Lower leg skin (tissue), 3 donors: ENCODE measurements around the gene CD226.

Experiments
- CTCF ChIP-seq, 3 donors: fragments of 450-650 bp; IDR thresholded peaks; one replicate each; pipeline ENCODE4 v1.5.1; 2016; ENCODE audit warnings: antibody characterized with exemption in 3 of 3, mild to moderate bottlenecking in 3 of 3, moderate library complexity in 2 of 3
- POLR2A ChIP-seq, 2 donors: fragments of 450-650 bp; IDR thresholded peaks; one replicate each; pipeline ENCODE4 v1.6.1; 2016 to 2017; ENCODE audit warnings: antibody characterized with exemption in 2 of 2, mild to moderate bottlenecking in 1 of 2, moderate library complexity in 1 of 2

- no peak for TF ChIP-seq POLR2A (IDR thresholded peaks at IDR 0.05)
- no peak for TF ChIP-seq CTCF (IDR thresholded peaks at IDR 0.05)
These were observed 18.5 kb downstream of the CD226 start for GRCh38 chr18:69929041-69929774.
